GM19099 (cell line): Measurements from ENCODE around the gene CEACAM3.

ENCODE experiments used
- POLR2A ChIP-seq: IDR thresholded peaks from 3 replicates; pipeline ENCODE4 v1.6.1; 2011; ENCODE audit warnings: low read depth; ENCODE audit not compliant: insufficient read length; ENCODE audit errors: extremely low read depth

CEACAM3 gene

GRCh38 chr19:41815301-41815700 is 18.9 kb downstream of the CEACAM3 start:
- no peak for TF ChIP-seq POLR2A

- TF ChIP-seq POLR2A, result no peak
These were observed 20.4 kb downstream of the CEACAM3 start for GRCh38 chr19:41816761-41817160.

- TF ChIP-seq POLR2A, result no peak
These were observed 24.8 kb downstream of the CEACAM3 start for GRCh38 chr19:41821003-41821735.

GRCh38 chr19:41837981-41838708 is 41.8 kb downstream of the CEACAM3 start:
- TF ChIP-seq POLR2A, result no peak

- no peak for TF ChIP-seq POLR2A
These were observed 42.8 kb downstream of the CEACAM3 start for GRCh38 chr19:41839211-41839610.

- no peak for TF ChIP-seq POLR2A
These were observed 47.0 kb downstream of the CEACAM3 start for GRCh38 chr19:41843371-41843770.

GRCh38 chr19:41844601-41845000 is 48.2 kb downstream of the CEACAM3 start, which contains the start of gene LYPD4:
Gene LYPD4, minus strand, starts transcription at chr19:41844683. Its CDS starts 5,398 bp downstream, at chr19:41839285.
- TF ChIP-seq POLR2A, result no peak

GRCh38 chr19:41845001-41845050 is 48.4 kb downstream of the CEACAM3 start, which contains the start of gene DMRTC2:
Gene DMRTC2, plus strand, starts transcription at chr19:41845042. Its CDS starts 2,387 bp downstream, at chr19:41847429.
- no peak for TF ChIP-seq POLR2A

- no peak for TF ChIP-seq POLR2A
These were observed 48.7 kb downstream of the CEACAM3 start for GRCh38 chr19:41845051-41845590.

GRCh38 chr19:41847351-41848105 is 51.1 kb downstream of the CEACAM3 start:
- TF ChIP-seq POLR2A, result no peak

- no peak for TF ChIP-seq POLR2A
These were observed 52.3 kb downstream of the CEACAM3 start for GRCh38 chr19:41848666-41849065.

GRCh38 chr19:41849067-41849466 is 52.7 kb downstream of the CEACAM3 start:
- no peak for TF ChIP-seq POLR2A

GRCh38 chr19:41850381-41850780 is 54.0 kb downstream of the CEACAM3 start:
- no peak for TF ChIP-seq POLR2A

- TF ChIP-seq POLR2A, result no peak
These were observed 55.1 kb downstream of the CEACAM3 start for GRCh38 chr19:41851456-41851855.

- TF ChIP-seq POLR2A, result no peak
These were observed 57.0 kb downstream of the CEACAM3 start for GRCh38 chr19:41853344-41853743.

- no peak for TF ChIP-seq POLR2A
These were observed 57.4 kb downstream of the CEACAM3 start for GRCh38 chr19:41853768-41854167.
